H1 (cell line): ENCODE measurements around the gene TKTL2. TPM values are rescaled to one million over a fixed set of nuclear protein-coding genes. Genes with fewer than 3 reads are reported as not detected.

Experiments used
- CTCF ChIA-PET: fragments of 300-600 bp; sonication (Branson Sonifier 250); formaldehyde crosslinking; loops from one replicate; lab custom pipeline; 2021; ENCODE audit not compliant: partially characterized antibody; lab: Charles Lee
- POLR2A ChIA-PET: fragments of 300-600 bp; sonication (Branson Sonifier 250); formaldehyde crosslinking; loops from one replicate; lab custom pipeline; 2021; ENCODE audit warnings: inconsistent platforms; ENCODE audit not compliant: partially characterized antibody; lab: Charles Lee
- DNase-seq, 2 experiments: peaks; one replicate each; pipeline versions ENCODE4 v3.0.0 to v3.0.0-alpha.2; 2010 to 2022; ENCODE audit warnings: low spot score in 2 of 2, low read depth in 1 of 2, mixed read lengths in 1 of 2
- FAIRE-seq: peaks from 2 replicates; lab custom pipeline; 2011; peaks lifted over from hg19 to GRCh38; lab: Jason Lieb, UNC
- H2AFZ ChIP-seq: 2 replicates; pipeline ENCODE4 v1.8.1; 2012; ENCODE audit warnings: low read length, inconsistent platforms
- H2AK5ac ChIP-seq: 2 replicates; pipeline ENCODE4 v1.6.1; 2013; ENCODE audit warnings: low read depth, low read length
- H2BK120ac ChIP-seq: replicated peaks from 2 replicates; pipeline ENCODE3; 2013; ENCODE audit warnings: low read depth, low read length, inconsistent platforms
- H2BK12ac ChIP-seq: 2 replicates; pipeline ENCODE4 v1.6.1; 2013; ENCODE audit warnings: low read depth, low read length
- H2BK15ac ChIP-seq: 2 replicates; pipeline ENCODE4 v1.6.1; 2013; ENCODE audit warnings: low read length
- H2BK20ac ChIP-seq: 2 replicates; pipeline ENCODE4 v1.6.1; 2013; ENCODE audit warnings: low read length
- H2BK5ac ChIP-seq: 2 replicates; pipeline ENCODE4 v1.6.1; 2013; ENCODE audit warnings: low read depth, low read length
- H3K14ac ChIP-seq: 2 replicates; pipeline ENCODE4 v1.6.1; 2013; ENCODE audit warnings: inconsistent platforms; ENCODE audit not compliant: insufficient read length
- H3K18ac ChIP-seq: 2 replicates; pipeline ENCODE4 v1.6.1; 2013; ENCODE audit warnings: low read length; ENCODE audit errors: extremely low read depth
- H3K23ac ChIP-seq: 2 replicates; pipeline ENCODE4 v1.6.1; 2013; ENCODE audit warnings: inconsistent platforms; ENCODE audit not compliant: insufficient read length
- H3K23me2 ChIP-seq: 2 replicates; pipeline ENCODE4 v1.6.1; 2013; ENCODE audit warnings: low read depth, low read length
- H3K27ac ChIP-seq: 2 replicates; pipeline ENCODE4 v1.6.1; 2011; ENCODE audit warnings: low read depth, low read length, inconsistent platforms
- H3K27me3 ChIP-seq, 4 experiments: replicated peaks in 1 of 4; 1 replicate in 1 of 4; 2 replicates in 3 of 4; pipeline versions ENCODE4 v1.6.1 to v1.8.1; 2011 to 2013; ENCODE audit warnings: low read length in 3 of 4, mild to moderate bottlenecking in 3 of 4, inconsistent platforms in 2 of 4, mixed read lengths in 2 of 4, moderate library complexity in 1 of 4; ENCODE audit not compliant: control insufficient read depth in 3 of 4, insufficient read depth in 3 of 4; ENCODE audit errors: extremely low read depth in 1 of 4
- H3K36me3 ChIP-seq, 4 experiments: 2 replicates each; pipeline versions ENCODE4 v1.6.1 to v1.8.1; 2011 to 2013; ENCODE audit warnings: mild to moderate bottlenecking in 4 of 4, low read length in 3 of 4, moderate library complexity in 2 of 4, control low read depth in 1 of 4, inconsistent platforms in 1 of 4; ENCODE audit not compliant: insufficient read depth in 4 of 4, control insufficient read depth in 2 of 4
- H3K4ac ChIP-seq: replicated peaks from 2 replicates; pipeline ENCODE3; 2013; ENCODE audit warnings: low read length, low read depth, mixed read lengths, inconsistent platforms; ENCODE audit not compliant: insufficient read length
- H3K4me1 ChIP-seq, 4 experiments: replicated peaks in 1 of 4; 1 replicate in 1 of 4; 2 replicates in 3 of 4; pipeline versions ENCODE4 v1.6.1 to v1.8.1; 2011 to 2013; ENCODE audit warnings: low read length in 3 of 4, inconsistent platforms in 2 of 4, mixed read lengths in 1 of 4; ENCODE audit not compliant: insufficient read depth in 4 of 4, control insufficient read depth in 3 of 4
- H3K4me2 ChIP-seq, 2 experiments: 2 replicates each; pipeline versions ENCODE4 v1.6.1 to v1.8.1; 2011 to 2013; ENCODE audit warnings: low read depth in 2 of 2, low read length in 2 of 2, control low read depth in 1 of 2, inconsistent platforms in 1 of 2, mild to moderate bottlenecking in 1 of 2; ENCODE audit not compliant: insufficient read depth in 1 of 2
- H3K4me3 ChIP-seq, 4 experiments: fragments of 200-600, 300-600 bp in 1 of 4; sonication (generic), shearing (Covaris generic), sonication (Bioruptor Twin) in 1 of 4; 2 replicates each; pipeline versions ENCODE4 v1.5.1 to v1.8.1; 2011 to 2016; ENCODE audit warnings: low read length in 4 of 4, low read depth in 3 of 4, control low read depth in 2 of 4, inconsistent platforms in 2 of 4, mild to moderate bottlenecking in 2 of 4, mixed read lengths in 1 of 4, moderate library complexity in 1 of 4; ENCODE audit not compliant: insufficient read depth in 2 of 4; ENCODE audit errors: extremely low read depth in 1 of 4
- H3K56ac ChIP-seq: replicated peaks from 2 replicates; pipeline ENCODE3; 2013; ENCODE audit warnings: low read depth, mild to moderate bottlenecking, mixed read lengths, low read length, inconsistent platforms; ENCODE audit not compliant: insufficient read length
- H3K79me1 ChIP-seq: 2 replicates; pipeline ENCODE4 v1.6.1; 2013; ENCODE audit warnings: low read depth, low read length, control low read depth
- H3K79me2 ChIP-seq, 2 experiments: 2 replicates each; pipeline versions ENCODE4 v1.6.1 to v1.8.1; 2012 to 2013; ENCODE audit warnings: low read length in 2 of 2, mild to moderate bottlenecking in 2 of 2, inconsistent platforms in 1 of 2; ENCODE audit not compliant: insufficient read depth in 2 of 2, control insufficient read depth in 1 of 2
- H3K9ac ChIP-seq, 4 experiments: replicated peaks in 1 of 4; 1 replicate in 1 of 4; 2 replicates in 3 of 4; pipeline versions ENCODE4 v1.6.1 to v1.8.1; 2011 to 2013; ENCODE audit warnings: low read depth in 3 of 4, low read length in 3 of 4, control low read depth in 2 of 4, mild to moderate bottlenecking in 2 of 4, moderate library complexity in 2 of 4, inconsistent platforms in 1 of 4; ENCODE audit errors: extremely low read depth in 1 of 4
- H3K9me3 ChIP-seq, 2 experiments: 2 replicates each; pipeline versions ENCODE4 v1.6.1 to v1.8.1; 2012 to 2013; ENCODE audit warnings: mild to moderate bottlenecking in 2 of 2, moderate library complexity in 2 of 2, control low read depth in 1 of 2, inconsistent platforms in 1 of 2, low read depth in 1 of 2, low read length in 1 of 2, mixed read lengths in 1 of 2; ENCODE audit not compliant: insufficient read depth in 2 of 2
- H4K20me1 ChIP-seq, 2 experiments: replicated peaks in 1 of 2; 2 replicates each; pipeline versions ENCODE3 to v1.8.1; 2011 to 2013; ENCODE audit warnings: inconsistent platforms in 2 of 2, low read length in 2 of 2, mild to moderate bottlenecking in 1 of 2; ENCODE audit not compliant: insufficient read depth in 2 of 2, control insufficient read depth in 1 of 2
- H4K5ac ChIP-seq: 2 replicates; pipeline ENCODE4 v1.6.1; 2013; ENCODE audit warnings: low read length, low read depth, mixed read lengths, inconsistent platforms; ENCODE audit not compliant: insufficient read length
- H4K8ac ChIP-seq: 2 replicates; pipeline ENCODE4 v1.8.0; 2013; ENCODE audit warnings: mild to moderate bottlenecking, moderate library complexity, low read length, inconsistent platforms; ENCODE audit not compliant: insufficient read depth; ENCODE audit errors: extremely low read depth
- H4K91ac ChIP-seq: replicated peaks from 2 replicates; pipeline ENCODE3; 2013; ENCODE audit warnings: low read length, mixed read lengths, inconsistent platforms; ENCODE audit not compliant: insufficient read length
- BCL11A ChIP-seq, 2 experiments: IDR thresholded peaks; one replicate each; pipeline ENCODE4 v1.6.1; 2011; ENCODE audit warnings: low read depth in 2 of 2, low read length in 2 of 2, mild to moderate bottlenecking in 2 of 2
- CBX5 ChIP-seq: fragments of 300-800, 300-1000 bp; sonication (generic); IDR thresholded peaks from 2 replicates; pipeline ENCODE4 v1.7.1; 2016; ENCODE audit warnings: antibody characterized with exemption, low read length, low read depth
- CHD1 ChIP-seq: IDR thresholded peaks from 2 replicates; pipeline ENCODE4 v1.6.1; 2012; ENCODE audit warnings: low read depth, low read length, improper control_type of control experiment
- CREB1 ChIP-seq: IDR thresholded peaks from 2 replicates; pipeline ENCODE4 v1.6.1; 2012; ENCODE audit warnings: inconsistent platforms
- GTF2F1 ChIP-seq: IDR thresholded peaks from 2 replicates; pipeline ENCODE4 v1.6.1; 2012; ENCODE audit warnings: low read depth, low read length, improper control_type of control experiment, borderline replicate concordance
- KDM4A ChIP-seq: IDR thresholded peaks from one replicate; pipeline ENCODE4 v1.7.1; 2012; ENCODE audit warnings: low read depth, mild to moderate bottlenecking, moderate library complexity, low read length, inconsistent platforms; ENCODE audit not compliant: severe bottlenecking
- SAP30 ChIP-seq: fragments of 300-600 bp; sonication (generic); IDR thresholded peaks from 2 replicates; pipeline ENCODE4 v1.7.1; 2012; ENCODE audit warnings: low read length, moderate library complexity, mild to moderate bottlenecking, inconsistent platforms; ENCODE audit not compliant: insufficient read depth, insufficient replicate concordance
- SIRT6 ChIP-seq: IDR thresholded peaks from one replicate; pipeline ENCODE4 v1.7.1; 2012; ENCODE audit warnings: low read length, inconsistent platforms
- TEAD4 ChIP-seq: IDR thresholded peaks from 2 replicates; pipeline ENCODE4 v1.6.1; 2012; ENCODE audit warnings: low read depth, low read length, inconsistent platforms, mixed read lengths
- WGBS, 2 experiments: shearing (Covaris generic) in 1 of 2; methylation state at CpG; one replicate each; pipeline versions ENCODE4 v1.1.6 to v1.1.7; 2013 to 2015; ENCODE audit warnings: low lambda C conversion rate in 2 of 2, mixed read lengths in 2 of 2, inconsistent platforms in 1 of 2, low coverage in 1 of 2, missing lambda C conversion rate in 1 of 2; ENCODE audit not compliant: insufficient replicate concordance in 2 of 2, insufficient coverage in 1 of 2, insufficient read length in 1 of 2; ENCODE audit errors: extremely low coverage in 1 of 2, missing lambda C conversion rate in 1 of 2; 5-methylcytosine and 5-hydroxymethylcytosine counted together
- polyA plus RNA-seq, 7 experiments: library from polyadenylated mRNA; depleted of rRNA in 3 of 7; stranded (reverse) in 5 of 7; unstranded in 2 of 7; fragments of >200 nt in 5 of 7; fragments of 200-250 nt in 2 of 7; gene quantifications; 1 replicate in 5 of 7; 2 replicates in 1 of 7; 4 replicates in 1 of 7; pipeline versions ENCODE4 v1.2.1 to v1.2.3, GENCODE V29; 2011 to 2013; ENCODE audit warnings: missing spikeins in 2 of 7, mixed read lengths in 2 of 7
- total RNA-seq: library from RNA; stranded (reverse); fragmentation: NEBNext Ultra II Directional; extraction: Animal tissue kit (Norgen Biotek cat#: 25700); gene quantifications from 2 replicates; pipeline ENCODE4 v1.2.1, GENCODE V29; 2021
- TF ChIP-seq, protein P1 (sequence below): IDR thresholded peaks from 2 replicates; pipeline ENCODE4 v1.6.1; 2012; ENCODE audit warnings: low read length, inconsistent platforms

Gene TKTL2
- total and polyA plus RNA-seq, 2 of the 8 experiments (the other 6 are each of a cell fraction or from before 2014, with no cell fraction given), result not detected

- Histone ChIP-seq H3K4me2 (no peak overlapping the region), H3K4me1 (no peaks in the 10 kb centered on the region), H3K79me2 (no peaks in the 10 kb centered on the region), H2BK15ac (no peak overlapping the region), H3K18ac (no peak overlapping the region), H3K27me3 (no peaks in the 10 kb centered on the region), H4K91ac (no peak overlapping the region), H2BK120ac (no peak overlapping the region), H2AK5ac (no peak overlapping the region), H3K4ac (no peak overlapping the region), H4K5ac (no peak overlapping the region), H4K8ac (no peak overlapping the region), H3K79me1 (no peaks in the 10 kb centered on the region), H4K20me1 (no peaks in the 10 kb centered on the region), H3K9ac (no peak overlapping the region), H2BK5ac (no peak overlapping the region), H3K56ac (no peak overlapping the region), H2BK12ac (no peak overlapping the region), H3K27ac (no peak overlapping the region), H2BK20ac (no peak overlapping the region), H2AFZ (no peak overlapping the region), H3K4me3 (no peak overlapping the region), H3K36me3 (no peaks in the 10 kb centered on the region), H3K14ac (no peak overlapping the region), H3K9me3 (no peaks in the 10 kb centered on the region), H3K23ac (no peak overlapping the region), H3K23me2 (no peaks in the 10 kb centered on the region)
- WGBS, 2 experiments, result 93% methylated on average over 1 of the region's 1 CpG; no CpG with 5 or more reads in 1 of the 2 experiments
- TF ChIP-seq CHD1, result no peak
- no peak for TF ChIP-seq BCL11A (IDR thresholded peaks at IDR 0.05; ENCODE audit: low read depth in 2 of 2, low read length in 2 of 2)
- TF ChIP-seq KDM4A, result no peak
- TF ChIP-seq, protein P1, sequence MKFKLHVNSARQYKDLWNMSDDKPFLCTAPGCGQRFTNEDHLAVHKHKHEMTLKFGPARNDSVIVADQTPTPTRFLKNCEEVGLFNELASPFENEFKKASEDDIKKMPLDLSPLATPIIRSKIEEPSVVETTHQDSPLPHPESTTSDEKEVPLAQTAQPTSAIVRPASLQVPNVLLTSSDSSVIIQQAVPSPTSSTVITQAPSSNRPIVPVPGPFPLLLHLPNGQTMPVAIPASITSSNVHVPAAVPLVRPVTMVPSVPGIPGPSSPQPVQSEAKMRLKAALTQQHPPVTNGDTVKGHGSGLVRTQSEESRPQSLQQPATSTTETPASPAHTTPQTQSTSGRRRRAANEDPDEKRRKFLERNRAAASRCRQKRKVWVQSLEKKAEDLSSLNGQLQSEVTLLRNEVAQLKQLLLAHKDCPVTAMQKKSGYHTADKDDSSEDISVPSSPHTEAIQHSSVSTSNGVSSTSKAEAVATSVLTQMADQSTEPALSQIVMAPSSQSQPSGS, result no peak
- TF ChIP-seq TEAD4, result no peak
- TF ChIP-seq SAP30, result no peak
- no peak for TF ChIP-seq SIRT6
- TF ChIP-seq GTF2F1, result no peak
- TF ChIP-seq CREB1, result no peak
- no peak for TF ChIP-seq CBX5
- CTCF ChIA-PET, result interaction anchor here (0.7 to 1.3 kb wide), 3 partner anchors 9 to 31 kb away, joined by 3 read pairs; no protein-coding TSS in a partner anchor
- FAIRE-seq (no peak), DNase-seq (no peak)
- POLR2A ChIA-PET, result no interaction called here
These were observed 26.1 kb downstream of the TKTL2 start for GRCh38 chr4:163447481-163447880.
